Endothelial cell (in vitro differentiated cells): Measurements from ENCODE around the gene SCGB3A1. TPM values are rescaled to one million over a fixed set of nuclear protein-coding genes. Genes with fewer than 3 reads are reported as not detected.

Experiments used
- DNase-seq: peaks from one replicate; pipeline ENCODE4 v3.0.0; 2021; ENCODE audit warnings: low spot score
- H3K27ac Mint-ChIP-seq: one replicate; pipeline ENCODE4 v1.8.0; 2021; ENCODE audit warnings: mixed read lengths, inconsistent platforms; ENCODE audit not compliant: unreplicated experiment
- H3K27me3 Mint-ChIP-seq: one replicate; pipeline ENCODE4 v1.8.0; 2021; ENCODE audit warnings: mild to moderate bottlenecking, moderate library complexity, mixed read lengths, inconsistent platforms; ENCODE audit not compliant: unreplicated experiment
- H3K36me3 Mint-ChIP-seq: one replicate; pipeline ENCODE4 v1.8.0; 2021; ENCODE audit warnings: mild to moderate bottlenecking, low read depth, mixed read lengths, inconsistent platforms; ENCODE audit not compliant: unreplicated experiment
- H3K4me1 Mint-ChIP-seq: one replicate; pipeline ENCODE4 v1.8.0; 2021; ENCODE audit warnings: mild to moderate bottlenecking, mixed read lengths, inconsistent platforms; ENCODE audit not compliant: unreplicated experiment
- H3K4me3 Mint-ChIP-seq: one replicate; pipeline ENCODE4 v1.8.0; 2021; ENCODE audit warnings: mild to moderate bottlenecking, mixed read lengths, inconsistent platforms; ENCODE audit not compliant: unreplicated experiment
- H3K9me3 Mint-ChIP-seq: one replicate; pipeline ENCODE4 v1.8.0; 2021; ENCODE audit warnings: mixed read lengths, inconsistent platforms; ENCODE audit not compliant: unreplicated experiment
- CTCF ChIP-seq: fragments of 200-600 bp; sonication (generic); IDR thresholded peaks from one replicate; pipeline ENCODE4 v1.5.0; 2021; ENCODE audit warnings: antibody characterized with exemption; ENCODE audit not compliant: unreplicated experiment
- total RNA-seq: library from RNA; stranded (reverse); fragmentation: NEBNext Ultra II Directional; extraction: Animal tissue kit (Norgen Biotek cat#: 25700); gene quantifications from one replicate; pipeline ENCODE4 v1.2.1, GENCODE V29; 2021; ENCODE audit not compliant: unreplicated experiment

SCGB3A1 gene
- total RNA-seq, 1 donor from 2014 or later: 5.4 TPM

GRCh38 chr5:180625791-180626660 is 34.7 kb upstream of the SCGB3A1 start:
- Mint-ChIP-seq H3K9me3 (no peaks in the 10 kb centered on the region), H3K27ac (peak overlapping the region; percentile 42), H3K36me3 (peaks cover 39% of the 10 kb centered on the region)

GRCh38 chr5:180625125-180625790 is 34.0 kb upstream of the SCGB3A1 start:
- Mint-ChIP-seq H3K27me3 (peaks cover 35% of the 10 kb centered on the region), H3K27ac (peak overlapping the region; percentile 63), H3K36me3 (peaks cover 44% of the 10 kb centered on the region), H3K4me3 (peak overlapping the region; percentile 84), H3K9me3 (no peaks in the 10 kb centered on the region), H3K4me1 (peaks cover 34% of the 10 kb centered on the region)
- TF ChIP-seq CTCF: no peak
- DNase-seq: no peak

More at GRCh38 chr5:180625791-180626660, 34.7 kb upstream of the SCGB3A1 start:
- Mint-ChIP-seq H3K4me3 (no peak overlapping the region), H3K4me1 (peaks cover 34% of the 10 kb centered on the region), H3K27me3 (peaks cover 32% of the 10 kb centered on the region)
- TF ChIP-seq CTCF: no peak
- DNase-seq: no peak

- H3K36me3 Mint-ChIP-seq: peaks cover 50% of the 10 kb centered on the region
- H3K4me3 Mint-ChIP-seq: peak overlapping the region; percentile 84
- no peak for TF ChIP-seq CTCF
- H3K27ac Mint-ChIP-seq: peak overlapping the region; percentile 63
- H3K4me1 Mint-ChIP-seq: peaks cover 34% of the 10 kb centered on the region
- peaks cover 38% of the 10 kb centered on the region for H3K27me3 Mint-ChIP-seq
- no peaks in the 10 kb centered on the region for H3K9me3 Mint-ChIP-seq
- DNase-seq: no peak
Measured at GRCh38 chr5:180624587-180624986, 33.3 kb upstream of the SCGB3A1 start.

GRCh38 chr5:180623844-180624243 is 32.5 kb upstream of the SCGB3A1 start:
- H3K4me3 Mint-ChIP-seq: peak overlapping the region; percentile 70
- no peak for TF ChIP-seq CTCF

GRCh38 chr5:180623411-180623834 is 32.1 kb upstream of the SCGB3A1 start:
- H3K4me1 Mint-ChIP-seq: peaks cover 34% of the 10 kb centered on the region
- no peaks in the 10 kb centered on the region for H3K9me3 Mint-ChIP-seq
- H3K4me3 Mint-ChIP-seq: no peak overlapping the region
- H3K36me3 Mint-ChIP-seq: peaks cover 51% of the 10 kb centered on the region
- peak overlapping the region; percentile 85 for H3K27ac Mint-ChIP-seq
- no peak for TF ChIP-seq CTCF
- H3K27me3 Mint-ChIP-seq: peaks cover 37% of the 10 kb centered on the region
- DNase-seq: peak; percentile 52

More at GRCh38 chr5:180623844-180624243, 32.5 kb upstream of the SCGB3A1 start:
- DNase-seq: no peak
- peaks cover 34% of the 10 kb centered on the region for H3K4me1 Mint-ChIP-seq
- H3K27ac Mint-ChIP-seq: peak overlapping the region; percentile 85
- H3K36me3 Mint-ChIP-seq: peaks cover 52% of the 10 kb centered on the region
- H3K27me3 Mint-ChIP-seq: peaks cover 36% of the 10 kb centered on the region
- H3K9me3 Mint-ChIP-seq: no peaks in the 10 kb centered on the region
